ENCODE data around the gene RRP12. TPM values are rescaled to one million over a fixed set of nuclear protein-coding genes. Genes with fewer than 3 reads are reported as not detected.

Gene RRP12
- total RNA-seq, 1 donor, result 15.9 TPM

DNA sequence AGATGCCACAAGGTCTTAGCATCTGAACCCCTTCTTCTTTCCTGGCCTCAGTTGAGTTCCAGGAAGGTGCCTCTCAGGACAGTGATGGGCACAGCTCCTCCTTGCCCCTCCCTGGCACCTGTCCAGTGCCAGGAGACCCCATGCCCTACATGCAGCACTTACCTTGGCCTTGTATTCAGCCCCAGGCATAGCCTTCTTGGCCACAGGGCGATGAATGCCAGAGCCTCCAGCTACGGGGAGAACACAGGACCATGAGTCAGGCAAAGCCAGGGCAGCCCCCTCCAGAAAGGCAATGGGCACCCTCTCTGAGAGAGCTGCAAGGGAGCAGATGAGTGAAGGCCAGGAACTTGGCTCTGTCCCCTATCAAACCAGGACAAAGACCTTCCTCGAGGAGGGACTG, 42.4 kb downstream of the RRP12 start:
- no peak for TF ChIP-seq CTCF (IDR thresholded peaks at IDR 0.05; ENCODE audit: extremely low read depth, low read depth, low read length)
- Histone ChIP-seq H3K9me3 (ENCODE audit: low read depth, low read length) (no peaks in the 10 kb centered on the region), H3K27me3 (ENCODE audit: insufficient read depth, low read length) (no peaks in the 10 kb centered on the region), H3K4me3 (ENCODE audit: insufficient read depth, low read length) (no peak overlapping the region), H3K4me1 (ENCODE audit: insufficient read depth, low read length) (no peaks in the 10 kb centered on the region), H2AFZ (ENCODE audit: low read length) (no peak overlapping the region), H3K36me3 (ENCODE audit: insufficient read depth, low read length) (peaks cover 38% of the 10 kb centered on the region), H4K20me1 (ENCODE audit: insufficient read depth, low read length) (peaks cover 2% of the 10 kb centered on the region), H3K4me2 (ENCODE audit: insufficient read depth, low read length) (no peak overlapping the region), H3K79me2 (ENCODE audit: insufficient read depth, low read length) (no peaks in the 10 kb centered on the region), H3K27ac (ENCODE audit: low read depth, low read length) (no peak overlapping the region)
- no peak for DNase-seq (ENCODE audit: insufficient read length, low spot score, missing footprints)

GRCh38 chr10:97358349-97358748, 42.8 kb downstream of the RRP12 start:
- no peak overlapping the region for H3K4me3 ChIP-seq (ENCODE audit: insufficient read depth, low read length)
- no peaks in the 10 kb centered on the region for H3K9me3 ChIP-seq (ENCODE audit: low read depth, low read length)
- H3K4me1 ChIP-seq (ENCODE audit: insufficient read depth, low read length), result no peaks in the 10 kb centered on the region
- no peak overlapping the region for H3K4me2 ChIP-seq (ENCODE audit: insufficient read depth, low read length)
- no peak for DNase-seq (ENCODE audit: insufficient read length, low spot score, missing footprints)
- H3K27ac ChIP-seq (ENCODE audit: low read depth, low read length), result no peak overlapping the region
- no peaks in the 10 kb centered on the region for H3K27me3 ChIP-seq (ENCODE audit: insufficient read depth, low read length)
- H3K36me3 ChIP-seq (ENCODE audit: insufficient read depth, low read length), result peaks cover 35% of the 10 kb centered on the region
- no peak for TF ChIP-seq CTCF (IDR thresholded peaks at IDR 0.05; ENCODE audit: extremely low read depth, low read depth, low read length)
- no peaks in the 10 kb centered on the region for H3K79me2 ChIP-seq (ENCODE audit: insufficient read depth, low read length)
- H4K20me1 ChIP-seq (ENCODE audit: insufficient read depth, low read length), result peaks cover 2% of the 10 kb centered on the region
- H2AFZ ChIP-seq (ENCODE audit: low read length), result no peak overlapping the region

DNA sequence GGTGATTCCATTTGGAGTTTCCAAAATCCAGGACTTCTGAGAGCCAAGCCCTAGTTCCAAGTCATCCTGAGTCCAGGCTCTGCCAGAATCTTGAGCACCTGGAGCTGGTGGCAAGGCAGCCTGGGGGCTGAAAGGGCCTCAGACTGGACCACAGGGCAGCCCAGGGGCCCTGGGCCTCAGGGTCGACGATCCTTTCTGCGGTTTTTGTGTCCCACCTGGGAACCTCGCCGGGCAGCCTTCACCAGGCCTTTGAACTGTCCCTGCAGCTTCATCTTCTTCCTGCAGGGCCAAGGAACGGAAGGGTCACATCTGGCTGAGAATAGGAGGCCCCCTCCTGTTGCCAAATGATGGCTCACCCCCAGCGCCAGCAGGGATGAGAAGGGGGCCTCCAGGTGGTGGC, 44.2 kb downstream of the RRP12 start:
- TF ChIP-seq CTCF (IDR thresholded peaks at IDR 0.05; ENCODE audit: extremely low read depth, low read depth, low read length), result no peak
- H2AFZ ChIP-seq (ENCODE audit: low read length), result no peak overlapping the region

GRCh38 chr10:97356318-97356914, 44.7 kb downstream of the RRP12 start:
- Histone ChIP-seq H3K4me3 (ENCODE audit: insufficient read depth, low read length) (no peak overlapping the region), H3K4me1 (ENCODE audit: insufficient read depth, low read length) (no peaks in the 10 kb centered on the region), H3K79me2 (ENCODE audit: insufficient read depth, low read length) (no peaks in the 10 kb centered on the region), H3K27me3 (ENCODE audit: insufficient read depth, low read length) (no peaks in the 10 kb centered on the region), H3K36me3 (ENCODE audit: insufficient read depth, low read length) (peaks cover 35% of the 10 kb centered on the region), H4K20me1 (ENCODE audit: insufficient read depth, low read length) (peaks cover 2% of the 10 kb centered on the region), H3K27ac (ENCODE audit: low read depth, low read length) (no peak overlapping the region), H3K4me2 (ENCODE audit: insufficient read depth, low read length) (no peak overlapping the region), H2AFZ (ENCODE audit: low read length) (no peak overlapping the region), H3K9me3 (ENCODE audit: low read depth, low read length) (no peaks in the 10 kb centered on the region)
- no peak for DNase-seq (ENCODE audit: insufficient read length, low spot score, missing footprints)
- TF ChIP-seq CTCF (IDR thresholded peaks at IDR 0.05; ENCODE audit: extremely low read depth, low read depth, low read length), result no peak

More for the DNA sequence above, 44.2 kb downstream of the RRP12 start:
- no peak overlapping the region for H3K27ac ChIP-seq (ENCODE audit: low read depth, low read length)
- H3K79me2 ChIP-seq (ENCODE audit: insufficient read depth, low read length), result no peaks in the 10 kb centered on the region
- H4K20me1 ChIP-seq (ENCODE audit: insufficient read depth, low read length), result peaks cover 2% of the 10 kb centered on the region
- H3K4me2 ChIP-seq (ENCODE audit: insufficient read depth, low read length), result no peak overlapping the region
- H3K36me3 ChIP-seq (ENCODE audit: insufficient read depth, low read length), result peaks cover 35% of the 10 kb centered on the region
- no peak for DNase-seq (ENCODE audit: insufficient read length, low spot score, missing footprints)
- H3K9me3 ChIP-seq (ENCODE audit: low read depth, low read length), result no peaks in the 10 kb centered on the region
- H3K4me1 ChIP-seq (ENCODE audit: insufficient read depth, low read length), result no peaks in the 10 kb centered on the region
- no peak overlapping the region for H3K4me3 ChIP-seq (ENCODE audit: insufficient read depth, low read length)
- no peaks in the 10 kb centered on the region for H3K27me3 ChIP-seq (ENCODE audit: insufficient read depth, low read length)

Measured in osteoblast (primary cell).